Ishikawa (cell line): Measurements from ENCODE around the gene USP44.

Experiments
- CEBPB ChIP-seq: IDR thresholded peaks from 2 replicates; pipeline ENCODE4 v1.6.1; 2012
- CREB1 ChIP-seq: IDR thresholded peaks from 2 replicates; pipeline ENCODE4 v1.6.1; 2012; ENCODE audit warnings: low read depth
- EGR1 ChIP-seq: IDR thresholded peaks from 2 replicates; pipeline ENCODE4 v1.6.1; 2012
- EP300 ChIP-seq: IDR thresholded peaks from 2 replicates; pipeline ENCODE4 v1.6.1; 2012; ENCODE audit warnings: borderline replicate concordance
- FOXM1 ChIP-seq: IDR thresholded peaks from 2 replicates; pipeline ENCODE4 v1.6.1; 2012; ENCODE audit warnings: low read depth, borderline replicate concordance
- NFIC ChIP-seq: IDR thresholded peaks from 2 replicates; pipeline ENCODE4 v1.6.1; 2012
- RAD21 ChIP-seq: IDR thresholded peaks from 2 replicates; pipeline ENCODE4 v1.6.1; 2012; ENCODE audit warnings: low read depth
- TAF1 ChIP-seq: IDR thresholded peaks from 2 replicates; pipeline ENCODE4 v1.6.1; 2012; ENCODE audit warnings: low read depth, mild to moderate bottlenecking
- TCF12 ChIP-seq: IDR thresholded peaks from 2 replicates; pipeline ENCODE4 v1.6.1; 2012; ENCODE audit warnings: low read depth
- TEAD4 ChIP-seq: IDR thresholded peaks from 2 replicates; pipeline ENCODE4 v1.6.1; 2012
- YY1 ChIP-seq: IDR thresholded peaks from 2 replicates; pipeline ENCODE4 v1.6.1; 2012; ENCODE audit warnings: low read depth
- ZBTB7A ChIP-seq: IDR thresholded peaks from 2 replicates; pipeline ENCODE4 v1.6.1; 2012; ENCODE audit warnings: low read depth
- TF ChIP-seq, protein P1 (sequence below): IDR thresholded peaks from 2 replicates; pipeline ENCODE4 v1.6.1; 2012
- TF ChIP-seq, protein P2 (sequence below): IDR thresholded peaks from 2 replicates; pipeline ENCODE4 v1.6.1; 2012; ENCODE audit warnings: low read depth, mild to moderate bottlenecking
- TF ChIP-seq, protein P3 (sequence below): IDR thresholded peaks from 2 replicates; pipeline ENCODE4 v1.6.1; 2012

The USP44 gene

DNA sequence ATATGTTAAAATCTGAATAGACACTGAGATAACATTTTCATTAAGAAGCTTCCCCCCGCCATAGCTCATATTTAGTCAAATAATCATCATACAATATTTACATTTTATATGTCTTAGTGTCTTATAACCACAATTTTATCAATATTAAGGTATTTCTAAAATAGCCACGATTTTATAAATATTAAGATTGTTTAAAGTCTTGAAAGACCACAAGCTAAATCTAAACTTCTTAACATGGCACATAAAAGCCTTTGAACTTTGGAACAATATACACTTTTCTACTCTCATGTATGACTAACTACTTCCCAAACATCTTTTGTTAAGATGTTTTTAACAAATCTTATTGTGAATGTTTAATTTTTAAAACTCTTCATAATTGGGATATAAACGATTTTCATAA, 6.5 kb downstream of the USP44 start:
- TF ChIP-seq TEAD4, result no peak

DNA sequence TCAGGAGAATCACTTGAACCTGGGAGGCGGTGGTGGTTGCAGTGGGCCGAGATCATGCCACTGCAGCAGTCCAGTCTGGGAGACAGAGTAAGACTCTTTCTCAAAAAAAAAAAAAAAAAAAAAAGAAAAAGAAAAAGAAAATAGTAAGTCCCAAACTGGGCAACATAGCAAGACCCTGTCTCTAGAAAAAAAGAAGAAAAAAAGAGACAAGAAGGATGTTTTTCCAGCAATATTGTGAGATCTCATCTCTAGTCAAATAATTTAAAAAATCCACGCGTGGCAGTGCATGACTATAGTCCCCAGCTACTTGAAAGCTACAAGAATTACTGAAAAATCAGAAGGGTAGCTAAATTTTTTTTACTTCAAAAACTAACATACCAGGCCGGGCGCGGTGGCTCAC, 8.0 kb downstream of the USP44 start:
- TF ChIP-seq EP300 (no peak), YY1 (no peak), NFIC (no peak), TEAD4 (no peak), TAF1 (no peak)
- TF ChIP-seq, protein P1, sequence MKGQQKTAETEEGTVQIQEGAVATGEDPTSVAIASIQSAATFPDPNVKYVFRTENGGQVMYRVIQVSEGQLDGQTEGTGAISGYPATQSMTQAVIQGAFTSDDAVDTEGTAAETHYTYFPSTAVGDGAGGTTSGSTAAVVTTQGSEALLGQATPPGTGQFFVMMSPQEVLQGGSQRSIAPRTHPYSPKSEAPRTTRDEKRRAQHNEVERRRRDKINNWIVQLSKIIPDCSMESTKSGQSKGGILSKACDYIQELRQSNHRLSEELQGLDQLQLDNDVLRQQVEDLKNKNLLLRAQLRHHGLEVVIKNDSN, result no peak
- TF ChIP-seq, protein P2, sequence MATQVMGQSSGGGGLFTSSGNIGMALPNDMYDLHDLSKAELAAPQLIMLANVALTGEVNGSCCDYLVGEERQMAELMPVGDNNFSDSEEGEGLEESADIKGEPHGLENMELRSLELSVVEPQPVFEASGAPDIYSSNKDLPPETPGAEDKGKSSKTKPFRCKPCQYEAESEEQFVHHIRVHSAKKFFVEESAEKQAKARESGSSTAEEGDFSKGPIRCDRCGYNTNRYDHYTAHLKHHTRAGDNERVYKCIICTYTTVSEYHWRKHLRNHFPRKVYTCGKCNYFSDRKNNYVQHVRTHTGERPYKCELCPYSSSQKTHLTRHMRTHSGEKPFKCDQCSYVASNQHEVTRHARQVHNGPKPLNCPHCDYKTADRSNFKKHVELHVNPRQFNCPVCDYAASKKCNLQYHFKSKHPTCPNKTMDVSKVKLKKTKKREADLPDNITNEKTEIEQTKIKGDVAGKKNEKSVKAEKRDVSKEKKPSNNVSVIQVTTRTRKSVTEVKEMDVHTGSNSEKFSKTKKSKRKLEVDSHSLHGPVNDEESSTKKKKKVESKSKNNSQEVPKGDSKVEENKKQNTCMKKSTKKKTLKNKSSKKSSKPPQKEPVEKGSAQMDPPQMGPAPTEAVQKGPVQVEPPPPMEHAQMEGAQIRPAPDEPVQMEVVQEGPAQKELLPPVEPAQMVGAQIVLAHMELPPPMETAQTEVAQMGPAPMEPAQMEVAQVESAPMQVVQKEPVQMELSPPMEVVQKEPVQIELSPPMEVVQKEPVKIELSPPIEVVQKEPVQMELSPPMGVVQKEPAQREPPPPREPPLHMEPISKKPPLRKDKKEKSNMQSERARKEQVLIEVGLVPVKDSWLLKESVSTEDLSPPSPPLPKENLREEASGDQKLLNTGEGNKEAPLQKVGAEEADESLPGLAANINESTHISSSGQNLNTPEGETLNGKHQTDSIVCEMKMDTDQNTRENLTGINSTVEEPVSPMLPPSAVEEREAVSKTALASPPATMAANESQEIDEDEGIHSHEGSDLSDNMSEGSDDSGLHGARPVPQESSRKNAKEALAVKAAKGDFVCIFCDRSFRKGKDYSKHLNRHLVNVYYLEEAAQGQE, result no peak

DNA sequence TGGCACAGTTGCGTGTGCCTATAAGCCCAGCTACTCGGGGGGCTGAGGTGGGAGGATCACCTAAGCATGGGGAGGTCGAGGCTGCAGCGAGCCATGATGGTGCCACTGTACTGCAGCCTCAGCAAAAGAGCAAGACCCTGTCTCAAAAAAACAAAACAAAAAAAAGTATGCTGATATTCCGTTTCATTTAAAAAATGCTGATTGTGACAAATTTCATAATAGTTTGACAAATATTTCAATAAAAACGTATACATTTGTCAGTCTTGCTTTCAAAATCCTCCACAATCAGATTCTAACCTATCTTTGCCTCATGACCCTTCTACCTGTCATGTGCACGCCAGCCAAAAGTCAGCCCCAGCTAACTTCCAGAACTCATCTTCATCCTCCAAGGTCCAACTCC, 9.8 kb downstream of the USP44 start:
- TF ChIP-seq, protein P2, result no peak
- TF ChIP-seq FOXM1, result no peak
- TF ChIP-seq RAD21, result no peak
- no peak for TF ChIP-seq NFIC
- TF ChIP-seq ZBTB7A, result no peak
- no peak for TF ChIP-seq CEBPB
- no peak for TF ChIP-seq YY1
- no peak for TF ChIP-seq TEAD4
- TF ChIP-seq, protein P1, result no peak
- TF ChIP-seq EGR1, result no peak
- TF ChIP-seq TAF1, result no peak
- TF ChIP-seq, protein P3, sequence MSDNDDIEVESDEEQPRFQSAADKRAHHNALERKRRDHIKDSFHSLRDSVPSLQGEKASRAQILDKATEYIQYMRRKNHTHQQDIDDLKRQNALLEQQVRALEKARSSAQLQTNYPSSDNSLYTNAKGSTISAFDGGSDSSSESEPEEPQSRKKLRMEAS, result no peak
- no peak for TF ChIP-seq TCF12
- no peak for TF ChIP-seq EP300
- TF ChIP-seq CREB1, result no peak

DNA sequence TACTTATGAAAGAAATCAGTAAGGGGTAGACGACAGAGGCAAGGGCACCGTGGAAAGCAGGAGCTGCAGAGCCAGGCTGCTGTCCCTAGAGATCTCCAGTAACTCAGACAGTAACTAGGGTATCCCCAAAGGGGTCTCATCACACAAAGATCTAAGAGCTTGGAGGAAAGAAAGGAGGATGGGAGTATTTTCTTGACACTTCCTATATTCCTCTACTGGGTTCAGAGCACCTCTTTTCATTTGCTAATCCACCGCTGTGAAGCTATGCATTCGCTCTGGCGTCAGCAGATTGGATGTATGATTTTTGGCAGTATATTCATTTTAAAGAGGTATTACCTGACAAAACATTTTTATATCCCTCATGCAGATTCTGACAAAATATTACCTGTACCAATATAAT, 12.6 kb downstream of the USP44 start:
- no peak for TF ChIP-seq FOXM1
- TF ChIP-seq, protein P2, result no peak
- no peak for TF ChIP-seq CEBPB
- no peak for TF ChIP-seq NFIC
- no peak for TF ChIP-seq TEAD4
- no peak for TF ChIP-seq EP300
- TF ChIP-seq TCF12, result no peak
- TF ChIP-seq, protein P3, result no peak
- TF ChIP-seq, protein P1, result no peak
- TF ChIP-seq ZBTB7A, result no peak
- TF ChIP-seq TAF1, result no peak
- no peak for TF ChIP-seq YY1

DNA sequence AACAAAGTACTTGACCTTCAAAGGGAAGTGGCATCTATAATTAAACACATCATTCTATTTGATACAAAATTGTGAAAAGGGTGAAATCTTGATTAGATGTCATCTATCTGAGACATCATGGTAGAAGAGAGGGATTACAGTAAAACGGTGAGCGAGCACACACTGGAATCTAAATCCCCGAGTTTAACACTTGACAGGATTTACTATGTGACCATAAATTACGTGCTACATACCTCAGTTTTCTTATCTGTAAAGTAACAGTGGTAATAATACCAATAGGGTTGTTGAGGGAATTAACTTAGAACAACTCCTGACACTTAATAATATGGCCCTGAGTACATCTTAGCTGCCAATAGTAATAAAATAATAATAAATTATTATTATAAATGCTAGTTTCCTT, 13.3 kb downstream of the USP44 start:
- TF ChIP-seq, protein P3, result no peak
